HG02588 (cell line): Measurements from ENCODE around the gene EEFSEC.

ENCODE experiments used
- ATAC-seq: cut with Tn5 transposase; IDR thresholded peaks from one replicate; pipeline ENCODE4 v1.9.1; 2021; ENCODE audit warnings: mild to moderate bottlenecking, moderate library complexity; ENCODE audit not compliant: unreplicated experiment

EEFSEC gene

GRCh38 chr3:128380719-128381118 lies 227.4 kb downstream of the EEFSEC start:
- no peak for ATAC-seq

- no peak for ATAC-seq
Observed at GRCh38 chr3:128381609-128382008, 228.3 kb downstream of the EEFSEC start.

GRCh38 chr3:128382221-128382807 lies 229.0 kb downstream of the EEFSEC start:
- ATAC-seq: no peak

GRCh38 chr3:128383316-128384235 lies 230.3 kb downstream of the EEFSEC start:
- no peak for ATAC-seq

- ATAC-seq: no peak
Observed at GRCh38 chr3:128385080-128385832, 232.0 kb downstream of the EEFSEC start.

GRCh38 chr3:128388932-128389331 lies 235.7 kb downstream of the EEFSEC start:
- no peak for ATAC-seq

- no peak for ATAC-seq
Observed at GRCh38 chr3:128390867-128391266, 237.6 kb downstream of the EEFSEC start.

GRCh38 chr3:128392021-128392420 lies 238.7 kb downstream of the EEFSEC start:
- no peak for ATAC-seq

- ATAC-seq: no peak
Observed at GRCh38 chr3:128392818-128393544, 239.7 kb downstream of the EEFSEC start.

GRCh38 chr3:128394033-128394432 lies 240.8 kb downstream of the EEFSEC start:
- ATAC-seq: no peak

- ATAC-seq: no peak
Observed at GRCh38 chr3:128395046-128395445, 241.8 kb downstream of the EEFSEC start.

GRCh38 chr3:128395500-128396162 lies 242.3 kb downstream of the EEFSEC start:
- no peak for ATAC-seq

GRCh38 chr3:128397484-128397883 lies 244.2 kb downstream of the EEFSEC start:
- ATAC-seq: no peak

- ATAC-seq: no peak
Observed at GRCh38 chr3:128398586-128398985, 245.3 kb downstream of the EEFSEC start.

GRCh38 chr3:128399221-128399915 lies 246.1 kb downstream of the EEFSEC start:
- no peak for ATAC-seq

GRCh38 chr3:128400671-128401070 lies 247.4 kb downstream of the EEFSEC start:
- no peak for ATAC-seq

GRCh38 chr3:128402319-128402718 lies 249.0 kb downstream of the EEFSEC start:
- ATAC-seq: no peak

- ATAC-seq: no peak
Observed at GRCh38 chr3:128402998-128403397, 249.7 kb downstream of the EEFSEC start.

GRCh38 chr3:128404276-128405068 lies 251.2 kb downstream of the EEFSEC start:
- ATAC-seq: no peak
